SHP77 treated with DMSO at 0.1 percent for 48 hours (cell line): ENCODE results near the gene GZMB.
"Not testable (repeated sequence)": the region's sequence is repeated elsewhere in the genome, so short reads cannot be mapped to it uniquely, and the experiment has no call there.

Source experiments
- DNase-seq: peaks from one replicate; lab custom pipeline; 2025; lab: John Stamatoyannopoulos, UW

Gene GZMB

DNA sequence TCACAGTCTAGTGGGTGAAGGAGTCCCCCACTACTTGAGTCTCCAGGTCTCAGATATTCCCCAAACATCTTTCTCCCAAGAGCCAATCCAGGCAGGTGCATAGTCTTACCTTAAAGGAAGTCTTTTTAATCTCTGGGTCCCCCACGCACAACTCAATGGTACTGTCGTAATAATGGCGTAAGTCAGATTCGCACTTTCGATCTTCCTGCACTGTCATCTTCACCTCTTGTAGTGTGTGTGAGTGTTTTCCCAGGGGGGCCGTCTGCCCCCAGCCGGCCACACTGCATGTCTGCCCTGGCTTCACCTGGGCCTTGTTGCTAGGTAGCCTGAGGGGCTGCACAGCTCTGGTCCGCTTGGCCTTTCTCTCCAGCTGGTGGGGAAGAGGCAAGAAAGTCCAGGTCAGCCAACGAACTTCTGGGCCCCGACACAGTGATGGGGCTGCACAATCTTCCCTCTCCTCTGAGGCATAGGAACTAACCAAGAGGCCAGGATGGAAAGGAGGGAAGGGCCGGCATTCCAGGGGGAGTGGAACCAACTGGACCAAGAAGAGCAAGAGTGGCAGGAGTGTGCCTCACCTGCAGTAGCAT is 2.1 kb downstream of the GZMB start:
- no peak for DNase-seq

DNA sequence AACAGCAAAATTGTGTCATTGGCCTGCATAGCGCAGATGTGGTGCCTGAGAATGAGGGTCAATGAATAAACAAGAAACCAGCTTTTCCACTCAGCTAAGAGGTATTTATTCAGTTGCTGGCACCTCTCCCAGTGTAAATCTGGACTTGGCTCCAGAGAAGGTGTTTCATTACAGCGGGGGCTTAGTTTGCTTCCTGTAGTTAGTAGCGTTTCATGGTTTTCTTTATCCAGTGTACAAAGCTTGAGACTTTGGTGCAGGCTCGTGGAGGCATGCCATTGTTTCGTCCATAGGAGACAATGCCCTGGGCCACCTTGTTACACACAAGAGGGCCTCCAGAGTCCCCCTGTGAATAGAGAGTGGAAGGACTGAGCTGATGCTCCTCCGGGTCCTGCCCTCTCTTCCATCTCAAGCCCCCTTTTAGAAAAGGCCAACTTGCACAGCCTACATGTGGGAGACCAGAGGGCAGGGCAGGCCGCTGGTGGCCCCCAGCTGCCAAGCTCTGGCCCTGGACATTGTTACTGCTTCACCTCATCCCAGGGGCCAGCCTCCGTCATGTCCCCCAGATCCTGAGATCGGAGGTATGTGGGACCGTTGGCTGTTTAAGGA is 3.0 kb downstream of the GZMB start:
- no peak for DNase-seq

DNA sequence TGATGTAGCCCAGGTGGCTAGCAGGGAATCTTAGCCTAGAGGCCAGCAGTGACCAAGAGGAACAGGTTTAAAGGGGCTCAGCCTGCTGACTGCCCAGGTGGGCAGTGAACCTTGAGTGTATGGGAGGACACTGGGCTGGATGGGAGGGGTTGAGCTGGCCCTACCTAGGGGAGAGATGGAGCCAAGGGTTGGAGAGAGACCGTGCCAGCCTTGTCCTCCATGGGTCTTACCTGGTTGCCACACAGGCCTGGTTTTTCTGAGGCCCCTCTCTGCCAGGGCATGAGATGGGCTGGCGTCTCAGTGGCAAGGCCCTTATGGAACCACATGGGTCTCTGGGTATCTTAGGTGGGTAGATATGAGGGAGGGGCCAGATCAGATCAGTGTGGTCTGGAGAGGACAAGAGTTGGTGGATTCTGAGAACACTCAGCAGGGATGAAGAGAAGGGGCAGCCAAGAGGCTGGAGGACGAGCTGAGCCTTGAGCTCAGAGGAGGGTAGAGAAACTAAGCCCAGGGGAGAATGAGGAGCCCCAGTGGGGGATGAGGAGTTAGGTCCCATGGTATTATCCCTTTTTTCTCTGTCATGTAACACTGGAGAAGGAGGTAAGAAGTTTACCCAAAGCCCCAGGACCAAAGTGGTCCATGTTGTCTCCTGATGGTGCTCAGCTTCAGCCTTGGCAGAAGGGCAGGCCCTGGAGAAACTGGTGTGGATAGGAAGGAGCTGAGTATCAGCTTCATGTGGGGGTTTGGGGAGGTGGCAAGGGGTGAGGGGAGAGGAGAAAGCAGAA is 3.7 kb downstream of the GZMB start:
- DNase-seq = no peak

DNA sequence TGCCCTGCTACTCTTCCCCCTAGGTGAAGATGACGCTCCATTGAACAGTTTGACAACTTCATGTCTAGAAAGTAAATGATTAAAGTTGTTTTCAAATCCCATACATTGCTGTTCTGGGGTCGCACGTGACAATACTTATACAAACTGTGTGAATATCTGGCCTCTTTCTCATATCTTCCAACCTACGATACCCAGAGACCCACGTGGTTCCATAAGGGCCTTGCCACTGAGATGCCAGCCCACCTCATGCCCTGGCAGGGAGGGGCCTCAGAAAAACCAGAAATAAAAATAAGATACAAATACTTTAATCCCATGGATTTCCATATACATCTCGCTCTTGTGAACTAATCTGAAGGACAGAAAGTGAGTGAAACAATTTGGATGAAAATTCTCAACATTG is 4.5 kb downstream of the GZMB start:
- no peak for DNase-seq

DNA sequence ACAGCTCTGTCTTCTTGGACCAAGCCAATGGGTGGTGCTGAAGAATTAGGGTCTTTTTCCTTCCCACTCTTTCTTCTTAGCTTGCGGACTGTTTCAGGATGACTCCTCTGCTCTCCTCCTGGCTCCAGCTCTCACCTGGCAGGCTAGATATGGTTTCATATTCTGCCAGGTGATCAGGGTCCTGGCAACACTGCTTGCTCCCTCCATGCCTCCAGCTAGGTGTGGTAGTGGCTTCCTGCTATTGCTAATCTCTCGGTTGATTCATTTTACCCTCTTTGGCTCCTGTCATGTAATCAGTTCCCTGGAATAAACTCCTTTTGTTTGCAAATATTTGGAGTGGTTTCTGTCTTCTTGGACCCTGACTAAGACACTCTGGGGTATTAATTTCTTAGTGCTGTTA is 20.2 kb downstream of the GZMB start:
- no peak for DNase-seq

DNA sequence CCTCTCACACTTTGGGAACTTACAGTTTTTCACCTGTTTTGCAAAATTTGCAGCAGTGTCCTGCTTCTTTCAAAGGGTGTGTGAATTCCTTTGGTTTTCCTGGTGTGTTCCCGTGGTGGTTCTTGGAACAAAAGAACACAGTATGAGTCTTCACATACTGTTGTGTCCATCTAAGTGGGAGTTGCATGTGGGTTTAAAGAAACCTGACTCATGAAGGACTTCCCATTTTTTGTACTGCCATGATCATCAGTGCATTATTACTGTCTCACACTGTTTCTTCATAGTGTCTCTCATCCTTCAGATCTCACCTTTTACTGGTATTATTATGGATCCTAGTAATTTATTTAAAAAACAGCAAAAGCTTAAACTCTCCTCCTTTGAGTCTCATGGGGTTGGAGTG is 20.7 kb downstream of the GZMB start:
- DNase-seq = no peak

DNA sequence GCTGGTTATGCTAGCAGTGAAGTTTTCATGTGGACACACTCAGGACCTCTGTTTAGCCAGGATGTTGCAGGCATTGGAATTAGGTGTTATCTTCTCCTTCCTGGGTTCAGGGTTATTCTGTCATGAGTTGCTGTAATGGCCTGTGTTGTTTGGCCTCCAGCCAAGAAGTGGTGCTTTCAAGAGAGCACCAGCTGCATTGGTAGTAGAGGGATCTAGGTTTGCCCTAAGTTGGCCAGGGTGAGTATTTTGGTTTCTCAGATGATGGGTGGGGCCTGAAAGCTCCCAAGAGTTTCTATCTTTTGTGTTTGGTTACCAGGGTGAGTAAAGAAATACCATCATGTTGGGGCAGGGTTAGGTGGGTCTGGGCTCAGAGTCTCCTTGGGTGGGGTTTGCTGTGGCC is 21.8 kb downstream of the GZMB start:
- peak; percentile 30 for DNase-seq

DNA sequence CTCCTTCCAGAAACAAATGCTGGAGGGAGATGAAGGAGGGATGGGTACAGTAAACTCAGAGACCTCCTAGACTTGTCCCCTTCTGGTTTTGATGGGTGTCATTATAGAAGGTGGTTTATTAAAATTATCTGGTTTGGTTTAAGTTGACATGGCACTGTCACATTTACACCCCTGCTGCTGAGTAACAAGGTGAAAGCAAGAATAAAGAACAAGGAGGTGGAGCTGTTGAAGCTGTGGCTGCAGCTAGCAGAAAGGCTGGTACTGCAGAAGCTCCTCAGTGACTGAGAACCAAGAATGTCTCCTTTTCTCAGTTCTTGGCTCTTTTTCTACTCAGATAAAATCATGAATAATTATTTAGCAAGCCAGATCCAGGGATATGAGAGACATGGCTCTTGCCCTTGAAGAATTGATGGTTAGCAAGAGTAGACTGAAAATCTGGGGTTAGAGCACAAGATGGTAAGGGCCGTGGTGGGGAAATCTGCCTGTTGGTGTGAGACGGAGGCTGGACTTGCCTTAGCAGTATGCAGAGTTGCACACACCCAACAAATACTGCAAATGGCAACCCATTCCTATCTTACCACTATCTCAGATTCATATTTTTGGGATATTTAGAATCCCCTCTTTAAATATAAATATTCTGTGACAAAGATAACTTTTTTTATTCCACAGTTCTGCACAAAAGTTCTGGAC is 24.2 kb downstream of the GZMB start, which contains the start of gene GZMH:
GZMH (minus strand) TSS at position 31 of the 690 bp plus-strand sequence. CDS start 72 bp downstream, outside the sequence.
- no peak for DNase-seq

DNA sequence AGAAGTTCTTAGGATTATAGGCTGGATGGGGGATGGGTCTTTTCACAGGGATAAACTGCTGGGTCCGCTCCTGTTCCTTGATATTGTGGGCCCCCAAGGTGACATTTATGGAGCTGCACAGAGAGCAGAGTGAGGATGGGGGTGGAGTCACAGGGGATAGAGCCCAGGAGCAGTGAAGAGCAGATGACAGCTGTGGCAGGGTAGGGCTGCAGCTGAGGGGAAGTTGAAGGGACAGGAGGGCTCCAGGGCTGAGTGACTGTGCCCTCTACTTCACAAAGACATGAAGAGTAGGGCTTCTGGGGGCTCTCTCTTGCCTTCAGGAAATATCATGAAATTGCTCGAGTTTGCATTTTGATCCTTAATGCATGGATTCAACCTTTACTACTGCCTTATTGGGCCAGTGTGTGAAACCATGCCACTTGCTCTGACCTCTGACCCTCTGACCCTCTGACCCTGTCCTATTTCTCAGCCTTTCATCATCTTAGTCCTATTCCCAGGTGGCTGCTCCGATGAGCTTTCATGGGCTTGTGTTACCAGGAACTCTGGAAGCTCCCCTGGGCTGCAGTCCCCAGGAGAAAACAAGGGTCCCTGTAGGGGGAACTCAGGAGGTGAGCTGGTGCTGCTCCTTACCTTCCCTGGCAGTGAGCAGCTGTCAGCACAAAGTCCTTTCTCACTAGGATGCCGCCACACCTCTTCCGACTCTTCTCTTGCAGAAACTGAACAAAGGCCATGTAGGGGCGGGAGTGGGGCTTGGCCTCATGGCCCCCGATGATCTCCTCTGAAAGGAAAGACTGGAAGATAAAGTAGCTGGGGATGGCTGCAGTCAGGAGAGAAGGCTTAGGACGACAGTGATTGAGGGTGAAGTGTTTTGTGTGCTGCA is 26.1 kb downstream of the GZMB start:
- no peak for DNase-seq

DNA sequence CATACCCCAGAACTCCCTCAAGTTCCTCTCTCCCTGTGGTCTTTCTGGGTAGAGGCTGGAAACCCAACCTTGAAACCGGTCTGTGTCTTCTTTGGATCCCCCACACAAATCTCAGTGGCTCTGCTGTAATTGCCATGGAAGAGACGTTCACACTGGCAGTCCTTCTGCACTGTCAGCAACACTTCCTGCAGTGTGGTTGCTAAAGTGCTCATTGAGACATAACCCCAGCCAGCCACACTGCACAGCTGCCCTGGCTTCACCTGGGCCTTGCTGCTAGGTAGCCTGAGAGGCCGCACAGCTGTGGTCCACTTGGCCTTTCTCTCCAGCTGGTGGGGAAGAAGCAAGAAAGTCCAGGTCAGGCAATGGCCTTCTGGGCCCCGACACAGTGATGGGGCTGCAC is 26.9 kb downstream of the GZMB start:
- no peak for DNase-seq

DNA sequence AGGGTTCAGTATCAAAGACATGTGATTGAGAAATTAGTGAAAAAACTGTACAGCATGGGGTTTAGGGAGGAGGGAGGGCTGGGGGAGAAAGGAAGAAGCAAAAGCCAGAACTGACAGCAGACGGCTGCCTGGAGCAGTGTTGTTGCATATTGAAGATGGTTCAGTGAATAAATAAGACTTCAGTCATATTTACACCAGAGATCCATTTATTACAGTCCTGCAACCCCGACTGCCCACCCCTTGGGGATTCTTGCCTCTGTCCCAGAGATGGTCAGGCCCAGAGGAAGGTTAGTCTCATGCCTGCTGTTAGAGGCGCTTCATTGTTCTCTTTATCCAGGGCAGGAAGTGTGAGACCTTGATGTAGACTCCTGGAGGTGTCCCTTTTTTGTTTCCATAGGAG is 27.7 kb downstream of the GZMB start:
- no peak for DNase-seq

DNA sequence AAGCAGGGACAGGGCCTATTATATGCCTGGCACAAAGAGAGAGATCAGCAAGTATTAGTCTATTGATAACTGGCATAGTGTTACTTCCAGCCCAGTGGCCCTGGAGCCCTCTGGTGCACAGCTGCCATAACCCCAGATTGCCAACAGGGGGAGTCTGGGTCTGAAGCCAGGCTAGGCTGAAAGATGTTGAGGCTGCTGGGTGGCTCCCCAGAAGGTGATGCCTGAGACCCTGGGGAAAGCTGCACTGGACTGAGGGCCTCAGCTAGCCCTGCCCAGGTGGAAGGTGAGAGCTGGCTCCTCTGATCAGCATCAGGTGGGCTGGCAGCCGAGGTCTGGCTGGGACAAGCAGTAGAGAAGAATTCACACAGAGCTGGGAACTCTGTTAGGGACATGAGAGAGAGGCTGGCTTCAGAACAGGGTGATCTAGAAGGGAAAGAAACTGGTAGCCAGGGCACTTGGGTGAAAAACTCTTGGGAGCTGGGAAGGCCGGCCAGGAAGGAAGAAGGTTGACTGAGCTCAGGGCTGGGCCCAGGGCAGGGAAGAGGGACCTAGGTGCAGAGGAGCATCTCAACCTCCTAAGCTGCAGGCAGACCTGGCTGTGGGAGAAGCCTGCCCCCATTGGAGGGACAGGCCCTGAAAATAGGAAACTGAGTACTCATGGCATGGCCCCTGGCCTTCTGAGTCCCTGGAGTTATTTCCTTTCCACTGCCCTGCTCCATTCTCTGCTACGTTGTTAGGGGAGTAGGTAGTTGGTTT is 28.4 kb downstream of the GZMB start:
- DNase-seq = peak; percentile 3

DNA sequence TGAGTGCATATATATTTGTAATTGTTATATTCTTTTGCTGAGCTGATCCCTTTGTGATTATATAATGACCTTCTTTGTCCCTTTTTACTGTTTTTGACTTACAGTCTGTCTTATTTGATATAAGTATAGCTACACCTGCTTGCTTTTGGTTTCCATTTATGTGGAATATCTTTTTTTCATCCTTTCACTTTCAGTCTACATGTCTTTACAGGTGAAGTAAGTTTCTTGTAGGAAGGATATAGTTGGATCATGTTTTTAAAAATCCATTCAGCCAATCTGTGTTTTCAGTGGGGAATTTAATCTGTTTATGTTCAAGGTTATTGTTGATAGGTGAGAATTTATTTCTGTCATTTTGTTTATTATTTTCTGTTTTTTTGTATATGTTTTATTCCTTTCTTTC is 36.6 kb downstream of the GZMB start:
- no peak for DNase-seq

DNA sequence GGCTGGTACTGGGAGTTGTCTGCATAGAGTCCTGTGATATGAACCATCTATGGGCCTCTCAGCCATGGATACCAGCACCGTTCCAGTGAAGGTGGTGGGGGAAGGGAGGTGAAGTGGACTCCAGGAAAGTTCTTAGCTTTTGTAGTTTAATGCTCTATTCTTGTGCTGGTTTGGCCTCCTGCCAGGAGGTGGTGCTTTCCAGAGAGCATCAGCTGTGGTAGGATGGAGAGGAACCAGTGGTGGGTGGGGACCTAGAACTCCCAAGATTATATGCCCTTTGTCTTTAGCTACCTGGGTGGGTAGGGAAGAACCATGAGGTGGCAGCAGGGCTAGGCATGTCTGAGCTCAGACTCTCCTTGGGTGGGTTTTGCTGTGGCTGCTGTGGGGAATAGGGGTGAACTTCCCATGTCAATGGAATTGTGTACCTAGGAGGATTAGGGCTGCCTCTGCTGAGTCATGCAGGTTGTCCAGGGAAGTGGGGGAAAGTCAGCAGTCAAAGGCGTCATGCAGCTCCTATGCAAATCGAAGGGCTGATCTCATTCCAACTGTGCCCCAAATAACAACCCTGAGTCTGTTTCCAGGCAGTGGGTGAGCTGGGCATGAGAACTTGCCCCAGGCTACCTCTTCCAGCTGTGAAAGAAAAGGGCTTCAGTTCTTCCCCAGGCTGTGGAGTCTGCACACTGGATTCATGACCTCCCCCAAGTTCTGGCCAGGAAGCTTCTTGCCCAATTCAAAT is 38.7 kb downstream of the GZMB start:
- DNase-seq = no peak

DNA sequence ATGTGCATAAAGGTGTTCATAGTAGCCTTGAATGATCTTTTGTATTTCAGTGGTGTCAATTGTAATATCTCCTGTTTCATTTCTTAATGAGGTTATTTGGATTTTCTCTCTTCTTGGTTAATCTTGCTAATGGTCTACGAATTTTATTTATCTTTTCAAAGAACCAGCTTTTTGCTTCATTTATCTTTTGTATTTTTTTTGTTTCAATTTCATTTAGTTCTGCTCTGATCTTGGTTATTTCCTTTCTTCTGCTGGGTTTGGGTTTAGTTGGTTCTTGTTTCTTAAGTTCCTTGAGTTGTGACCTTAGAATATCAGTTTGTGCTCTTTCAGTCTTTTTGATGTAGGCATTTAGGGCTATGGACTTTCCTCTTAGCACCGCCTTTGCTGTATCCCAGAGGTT is 43.0 kb downstream of the GZMB start:
- DNase-seq = not testable (repeated sequence)

DNA sequence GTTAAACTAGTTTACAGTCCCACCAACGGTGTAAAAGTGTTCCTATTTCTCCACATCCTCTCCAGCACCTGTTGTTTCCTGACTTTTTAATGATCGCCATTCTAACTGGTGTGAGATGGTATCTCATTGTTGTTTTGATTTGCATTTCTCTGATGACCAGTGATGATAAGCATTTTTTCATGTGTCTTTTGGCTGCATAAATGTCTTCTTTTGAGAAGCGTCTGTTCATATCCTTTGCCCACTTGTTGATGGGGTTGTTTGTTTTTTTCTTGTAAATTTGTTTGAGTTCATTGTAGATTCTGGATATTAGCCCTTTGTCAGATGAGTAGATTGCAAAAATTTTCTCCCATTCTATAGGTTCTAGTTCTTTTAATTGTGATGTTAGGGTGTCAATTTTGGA is 49.6 kb downstream of the GZMB start:
- not testable (repeated sequence) for DNase-seq
